B cell (primary cell): ENCODE measurements around the gene CAMK1D. TPM values are rescaled to one million over a fixed set of nuclear protein-coding genes. Genes with fewer than 3 reads are reported as not detected.

Experiments
- ATAC-seq: fragments of 200-7000 bp; cut with Tn5 transposase; one replicate; pipeline ENCODE4 v1.10.0; 2021; ENCODE audit warnings: low read depth, mild to moderate bottlenecking, moderate number of reproducible peaks, moderate library complexity
- CTCF ChIA-PET: fragments of 350-600 bp; sonication (Branson Sonifier 250); formaldehyde crosslinking; loops from one replicate; lab custom pipeline; 2021; ENCODE audit warnings: antibody characterized with exemption, inconsistent platforms; lab: Charles Lee
- POLR2A ChIA-PET: fragments of 350-600 bp; sonication (Branson Sonifier 250); formaldehyde crosslinking; loops from one replicate; lab custom pipeline; 2021; ENCODE audit warnings: antibody characterized with exemption; lab: Charles Lee
- DNase-seq: peaks from one replicate; pipeline ENCODE4 v3.0.0; 2013
- H2AFZ ChIP-seq: 2 replicates; pipeline ENCODE4 v1.6.1; 2012; ENCODE audit warnings: mild to moderate bottlenecking, low read depth, low read length; ENCODE audit not compliant: insufficient read depth, poor library complexity, severe bottlenecking
- H3K27ac ChIP-seq, 2 donors: 1 replicate in 1 of 2; 2 replicates in 1 of 2; pipeline ENCODE4 v1.5.1; 2012 to 2013; ENCODE audit warnings: low read length in 2 of 2, mild to moderate bottlenecking in 2 of 2, moderate library complexity in 1 of 2
- H3K27me3 ChIP-seq, 4 experiments: fragments of 200-600 bp in 1 of 4; sonication (generic) in 1 of 4; replicated peaks in 1 of 4; 1 replicate in 2 of 4; 2 replicates in 2 of 4; pipeline versions ENCODE4 v1.6.1 to v1.7.0; 2013 to 2016; ENCODE audit warnings: low read length in 3 of 4, mild to moderate bottlenecking in 2 of 4, mixed read lengths in 1 of 4, moderate library complexity in 1 of 4; ENCODE audit not compliant: insufficient read depth in 4 of 4, control insufficient read depth in 3 of 4; ENCODE audit errors: control extremely low read depth in 1 of 4
- H3K36me3 ChIP-seq, 2 experiments: replicated peaks in 1 of 2; 1 replicate in 1 of 2; 2 replicates in 1 of 2; pipeline versions ENCODE4 v1.6.1 to v1.7.1; 2013; ENCODE audit warnings: low read length in 1 of 2; ENCODE audit not compliant: insufficient read depth in 2 of 2, control insufficient read depth in 1 of 2; ENCODE audit errors: control extremely low read depth in 1 of 2, extremely low read depth in 1 of 2
- H3K4me1 ChIP-seq, 2 donors: fragments of 200-600 bp in 1 of 2; sonication (generic) in 1 of 2; 1 replicate in 1 of 2; 2 replicates in 1 of 2; pipeline versions ENCODE4 v1.5.1 to v1.6.1; 2013 to 2017; ENCODE audit warnings: low read length in 2 of 2; ENCODE audit not compliant: control insufficient read depth in 2 of 2, insufficient read depth in 2 of 2
- H3K4me2 ChIP-seq: replicated peaks from 2 replicates; pipeline ENCODE3; 2012; ENCODE audit warnings: mild to moderate bottlenecking, low read depth, low read length; ENCODE audit not compliant: poor library complexity, severe bottlenecking
- H3K4me3 ChIP-seq, 5 experiments: fragments of 200-600 bp in 1 of 5; sonication (generic) in 1 of 5; 1 replicate in 3 of 5; 2 replicates in 2 of 5; pipeline versions ENCODE4 v1.5.1 to v1.7.0; 2011 to 2016; ENCODE audit warnings: low read length in 4 of 5, mild to moderate bottlenecking in 4 of 5, low read depth in 2 of 5, control low read depth in 1 of 5, moderate library complexity in 1 of 5; ENCODE audit not compliant: insufficient read depth in 1 of 5; ENCODE audit errors: control extremely low read depth in 1 of 5, extremely low read depth in 1 of 5
- H3K79me2 ChIP-seq: fragments of 200-600 bp; sonication (generic); one replicate; pipeline ENCODE4 v1.6.0; 2016; ENCODE audit warnings: low read length; ENCODE audit not compliant: control insufficient read depth, insufficient read depth
- H3K9ac ChIP-seq: fragments of 200-600 bp; sonication (generic); 2 replicates; pipeline ENCODE4 v1.6.1; 2017; ENCODE audit warnings: mild to moderate bottlenecking, low read length, moderate library complexity
- H3K9me3 ChIP-seq, 3 donors: one replicate each; pipeline versions ENCODE4 v1.6.1 to v1.7.1; 2013; ENCODE audit warnings: low read length in 2 of 3; ENCODE audit not compliant: control insufficient read depth in 2 of 3, insufficient read depth in 1 of 3; ENCODE audit errors: control extremely low read depth in 1 of 3
- H4K20me1 ChIP-seq: 2 replicates; pipeline ENCODE4 v1.6.0; 2012; ENCODE audit warnings: mild to moderate bottlenecking, low read length; ENCODE audit not compliant: insufficient read depth, control insufficient read depth, poor library complexity, severe bottlenecking
- H3K27ac Mint-ChIP-seq: one replicate; pipeline ENCODE4 v1.8.0; 2021; ENCODE audit warnings: mixed read lengths
- H3K27me3 Mint-ChIP-seq: one replicate; pipeline ENCODE4 v1.8.0; 2021; ENCODE audit warnings: mixed read lengths
- H3K4me1 Mint-ChIP-seq: one replicate; pipeline ENCODE4 v1.8.0; 2021; ENCODE audit warnings: mixed read lengths
- H3K4me3 Mint-ChIP-seq: one replicate; pipeline ENCODE4 v1.8.0; 2021; ENCODE audit warnings: mixed read lengths
- H3K9me3 Mint-ChIP-seq: one replicate; pipeline ENCODE4 v1.8.0; 2022; ENCODE audit warnings: mixed read lengths; ENCODE audit not compliant: insufficient read depth
- EZH2 ChIP-seq: IDR thresholded peaks from 2 replicates; pipeline ENCODE4 v1.6.1; 2012; ENCODE audit warnings: borderline replicate concordance, low read depth, mild to moderate bottlenecking, moderate library complexity, low read length; ENCODE audit not compliant: insufficient read depth, poor library complexity, severe bottlenecking
- WGBS: methylation state at CpG from one replicate; pipeline ENCODE4 v1.1.5; 2013; ENCODE audit warnings: missing lambda C conversion rate; ENCODE audit not compliant: insufficient coverage; 5-methylcytosine and 5-hydroxymethylcytosine counted together
- intact Hi-C: fragments of 100-400 bp; cut with micrococcal nuclease; formaldehyde crosslinking; loops from one replicate; pipeline ENCODE4 v1.10.0; 2022
- polyA plus RNA-seq: library from polyadenylated mRNA; depleted of rRNA; stranded (reverse); fragments of >200 nt; gene quantifications from 2 replicates; pipeline ENCODE4 v1.2.3, GENCODE V29; 2012
- total RNA-seq, 2 donors: library from RNA; stranded (reverse); fragments of 120-200 nt in 1 of 2; gene quantifications; 1 replicate in 1 of 2; 2 replicates in 1 of 2; pipeline versions ENCODE4 v1.2.3 to v1.2.4, GENCODE V29; 2013 to 2022
- TF ChIP-seq, protein P1 (sequence below): fragments of 200-600 bp; IDR thresholded peaks from one replicate; pipeline ENCODE4 v1.8.0; 2022; ENCODE audit warnings: antibody characterized with exemption, mild to moderate bottlenecking

The CAMK1D gene
- total and polyA plus RNA-seq, 2 donors (not counting 1 experiment from before 2014, with no cell fraction given) = 34.1 to 69.7 TPM

- ATAC-seq (no peak), DNase-seq (no peak)
- Mint-ChIP-seq H3K9me3 (no peaks in the 10 kb centered on the region), H3K4me3 (no peak overlapping the region), H3K4me1 (peaks cover 14% of the 10 kb centered on the region), H3K27ac (peak overlapping the region; percentile 50), H3K27me3 (no peaks in the 10 kb centered on the region)
- Histone ChIP-seq H3K27me3 (no peaks in the 10 kb centered on the region), H3K27ac (peak overlapping the region in 1 of 2 donors; percentile 38), H2AFZ (no peak overlapping the region), H3K79me2 (peaks cover 44% of the 10 kb centered on the region), H3K4me3 (no peak overlapping the region), H3K4me1 (peaks cover 5 to 6% of the 10 kb centered on the region in 2 donors), H3K36me3 (peaks cover 0 to 25% of the 10 kb centered on the region in 2 experiments), H3K9me3 (peaks cover 0 to 8% (median 3%) of the 10 kb centered on the region in 3 donors), H4K20me1 (peaks cover 20% of the 10 kb centered on the region), H3K9ac (no peak overlapping the region), H3K4me2 (peak overlapping the region; percentile 14)
- ChIA-PET POLR2A (interaction anchor here (0.5 to 1.5 kb wide), 3 partner anchors 29 to 403 kb away, joined by 3 to 6 read pairs (median 4); no protein-coding TSS in a partner anchor), CTCF (interaction anchor here (0.6 to 5.2 kb wide), 56 partner anchors 8 to 669 kb away, joined by 3 to 104 read pairs (median 4); partner anchors contain the start of genes CDC123 and NUDT5)
- TF ChIP-seq, protein P1, sequence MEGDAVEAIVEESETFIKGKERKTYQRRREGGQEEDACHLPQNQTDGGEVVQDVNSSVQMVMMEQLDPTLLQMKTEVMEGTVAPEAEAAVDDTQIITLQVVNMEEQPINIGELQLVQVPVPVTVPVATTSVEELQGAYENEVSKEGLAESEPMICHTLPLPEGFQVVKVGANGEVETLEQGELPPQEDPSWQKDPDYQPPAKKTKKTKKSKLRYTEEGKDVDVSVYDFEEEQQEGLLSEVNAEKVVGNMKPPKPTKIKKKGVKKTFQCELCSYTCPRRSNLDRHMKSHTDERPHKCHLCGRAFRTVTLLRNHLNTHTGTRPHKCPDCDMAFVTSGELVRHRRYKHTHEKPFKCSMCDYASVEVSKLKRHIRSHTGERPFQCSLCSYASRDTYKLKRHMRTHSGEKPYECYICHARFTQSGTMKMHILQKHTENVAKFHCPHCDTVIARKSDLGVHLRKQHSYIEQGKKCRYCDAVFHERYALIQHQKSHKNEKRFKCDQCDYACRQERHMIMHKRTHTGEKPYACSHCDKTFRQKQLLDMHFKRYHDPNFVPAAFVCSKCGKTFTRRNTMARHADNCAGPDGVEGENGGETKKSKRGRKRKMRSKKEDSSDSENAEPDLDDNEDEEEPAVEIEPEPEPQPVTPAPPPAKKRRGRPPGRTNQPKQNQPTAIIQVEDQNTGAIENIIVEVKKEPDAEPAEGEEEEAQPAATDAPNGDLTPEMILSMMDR = no peak
- no peak for TF ChIP-seq EZH2
- intact Hi-C loops = loop anchor here (1.0 kb wide), 5 partner anchors 307 to 526 kb away; partner anchors contain the start of gene CAMK1D
- WGBS = no CpG with 5 or more reads among the region's 2 CpGs
These were observed 306.6 kb downstream of the CAMK1D start for GRCh38 chr10:12655940-12656339.

DNA sequence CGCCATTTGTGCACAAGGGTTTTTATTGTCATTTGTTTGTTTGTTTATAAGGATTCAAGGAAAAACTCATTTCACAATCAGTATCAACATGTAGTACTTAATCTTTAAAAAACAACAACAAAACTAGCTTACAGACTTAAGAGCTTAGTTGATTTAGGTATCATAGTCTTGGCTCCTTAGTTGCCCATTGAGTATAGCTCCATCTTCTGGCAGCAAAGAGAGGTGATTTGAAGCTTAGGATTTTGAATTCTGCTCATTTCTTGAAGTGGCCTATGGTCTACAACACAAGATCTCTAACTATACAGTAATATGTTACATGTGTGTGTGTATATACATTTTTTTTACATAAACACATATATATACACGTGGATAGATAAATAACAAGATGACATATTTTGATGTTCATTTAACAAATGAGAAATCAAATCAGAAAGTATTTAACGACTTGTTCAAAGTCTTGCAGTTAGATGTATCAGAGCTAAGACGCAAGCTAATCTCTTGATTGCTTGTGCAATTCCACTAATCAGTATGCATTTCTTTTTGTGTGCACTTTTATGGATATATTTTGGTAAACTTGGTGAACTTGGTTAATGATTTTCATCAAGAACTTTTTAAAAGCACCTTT lies 307.3 kb downstream of the CAMK1D start:
- intact Hi-C loops = loop anchor here (1.0 kb wide), 5 partner anchors 307 to 526 kb away; partner anchors contain the start of gene CAMK1D
- no peak overlapping the region for H3K4me3 Mint-ChIP-seq
- DNase-seq (peak; percentile 71), ATAC-seq (peak; percentile 65)
- Histone ChIP-seq H4K20me1 (peaks cover 20% of the 10 kb centered on the region), H2AFZ (no peak overlapping the region), H3K4me1 (peaks cover 5 to 6% of the 10 kb centered on the region in 2 donors), H3K9ac (no peak overlapping the region), H3K27me3 (no peaks in the 10 kb centered on the region), H3K9me3 (peaks cover 0 to 8% (median 3%) of the 10 kb centered on the region in 3 donors), H3K4me3 (no peak overlapping the region), H3K79me2 (peaks cover 49% of the 10 kb centered on the region), H3K36me3 (peaks cover 0 to 22% of the 10 kb centered on the region in 2 experiments), H3K4me2 (no peak overlapping the region), H3K27ac (no peak overlapping the region)
- H3K9me3 Mint-ChIP-seq = no peaks in the 10 kb centered on the region
- TF ChIP-seq, protein P1 = peak; percentile 86
- TF ChIP-seq EZH2 = no peak
- no CpG with 5 or more reads among the region's 4 CpGs for WGBS
- CTCF ChIA-PET = interaction anchor here (0.6 to 5.2 kb wide), 59 partner anchors 8 to 670 kb away, joined by 3 to 104 read pairs (median 4); partner anchors contain the start of genes CDC123 and NUDT5
- POLR2A ChIA-PET = interaction anchor here (0.5 to 1.5 kb wide), 3 partner anchors 30 to 404 kb away, joined by 3 to 6 read pairs (median 4); no protein-coding TSS in a partner anchor
- H3K27ac Mint-ChIP-seq = no peak overlapping the region
- H3K4me1 Mint-ChIP-seq = peaks cover 14% of the 10 kb centered on the region
- no peaks in the 10 kb centered on the region for H3K27me3 Mint-ChIP-seq
